Kidney (tissue), 14 donors: ENCODE data around the gene TSC22D3. TPM values are rescaled to one million over a fixed set of nuclear protein-coding genes. Genes with fewer than 3 reads are reported as not detected.

Experiments used
- DNase-seq, 5 donors: peaks; one replicate each; pipeline ENCODE4 v3.0.0-alpha.2; 2013 to 2020
- FAIRE-seq: peaks from 2 replicates; lab custom pipeline; 2012; peaks lifted over from hg19 to GRCh38; lab: Jason Lieb, UNC
- H3K27ac ChIP-seq, 2 donors: one replicate each; pipeline ENCODE4 v1.7.0; 2013; ENCODE audit warnings: low read depth in 2 of 2, low read length in 2 of 2, inconsistent platforms in 1 of 2
- H3K27me3 ChIP-seq: one replicate; pipeline ENCODE4 v1.7.1; 2013; ENCODE audit warnings: low read length, inconsistent platforms; ENCODE audit not compliant: control insufficient read depth, insufficient read depth
- H3K36me3 ChIP-seq, 3 donors: one replicate each; pipeline versions ENCODE4 v1.7.0 to v1.7.1; 2013; ENCODE audit warnings: low read length in 3 of 3, control low read depth in 1 of 3, inconsistent platforms in 1 of 3; ENCODE audit not compliant: insufficient read depth in 3 of 3, control insufficient read depth in 2 of 3
- H3K4me1 ChIP-seq, 3 donors: one replicate each; pipeline versions ENCODE4 v1.7.0 to v1.7.1; 2013; ENCODE audit warnings: low read length in 3 of 3, inconsistent platforms in 1 of 3, low read depth in 1 of 3; ENCODE audit not compliant: control insufficient read depth in 2 of 3, insufficient read depth in 2 of 3
- H3K4me3 ChIP-seq, 3 donors: one replicate each; pipeline versions ENCODE4 v1.7.0 to v1.8.1; 2013; ENCODE audit warnings: low read length in 3 of 3, control low read depth in 1 of 3, inconsistent platforms in 1 of 3
- H3K9ac ChIP-seq, 3 donors: one replicate each; pipeline versions ENCODE4 v1.7.0 to v1.7.1; 2013; ENCODE audit warnings: low read length in 3 of 3, control low read depth in 1 of 3, inconsistent platforms in 1 of 3
- H3K9me3 ChIP-seq, 3 donors: one replicate each; pipeline versions ENCODE4 v1.7.0 to v1.7.1; 2013; ENCODE audit warnings: low read length in 3 of 3, control low read depth in 1 of 3, inconsistent platforms in 1 of 3; ENCODE audit not compliant: control insufficient read depth in 2 of 3, insufficient read depth in 1 of 3
- CTCF ChIP-seq: IDR thresholded peaks from 3 replicates; pipeline ENCODE4 v1.5.1; 2012; ENCODE audit warnings: mild to moderate bottlenecking, moderate library complexity, borderline replicate concordance; ENCODE audit not compliant: insufficient read depth; ENCODE audit errors: extremely low read depth
- intact Hi-C: fragments of 100-400 bp; cut with DNase I; formaldehyde crosslinking; loops from one replicate; pipeline ENCODE4 v1.11.1; 2022
- polyA plus RNA-seq: library from polyadenylated mRNA; stranded (reverse); fragments of 350-450 nt; fragmentation: Illumina TruSeq; extraction: RNeasy Lipid Tissue Mini Kit (QIAGEN cat#74804); gene quantifications from one replicate; pipeline ENCODE4 v1.2.3, GENCODE V29; 2014; ENCODE audit warnings: low read depth, low replicate concordance; ENCODE audit not compliant: insufficient read depth
- total RNA-seq: library from RNA; stranded (reverse); fragmentation: NEBNext Ultra II Directional; extraction: Animal tissue kit (Norgen Biotek cat#: 25700); gene quantifications from one replicate; pipeline ENCODE4 v1.2.1, GENCODE V29; 2021
- donor health status: control.
- donor health status: control.
- donor health status: control.
- donor health status: control.
- donor health status: control.
- donor health status: DM: yes; HTN: yes; CAD: no.
- donor health status: Normal renal cell carcinoma (clear cell type).

The TSC22D3 gene
- total and polyA plus RNA-seq, 2 donors from 2014 or later = 160 to 320 TPM

- FAIRE-seq = no peak
Measured at GRCh38 chrX:107699616-107700015, 76.0 kb downstream of the TSC22D3 start.

GRCh38 chrX:107691024-107691448 is 84.6 kb downstream of the TSC22D3 start:
- no peak for DNase-seq
- Histone ChIP-seq H3K27ac (no peak overlapping the region), H3K27me3 (no peaks in the 10 kb centered on the region), H3K4me1 (peaks cover 0 to 13% (median 6%) of the 10 kb centered on the region in 3 donors), H3K9me3 (no peaks in the 10 kb centered on the region), H3K36me3 (no peaks in the 10 kb centered on the region), H3K9ac (no peak overlapping the region), H3K4me3 (no peak overlapping the region)
- no peak for TF ChIP-seq CTCF
- intact Hi-C loops = no loop called here
- FAIRE-seq = no peak

More at GRCh38 chrX:107699616-107700015, 76.0 kb downstream of the TSC22D3 start:
- intact Hi-C loops = no loop called here
- Histone ChIP-seq H3K9me3 (no peaks in the 10 kb centered on the region), H3K27ac (peak overlapping the region; percentile 1 to 69), H3K4me3 (no peak overlapping the region), H3K9ac (no peak overlapping the region), H3K27me3 (no peaks in the 10 kb centered on the region), H3K4me1 (peaks cover 0 to 11% (median 8%) of the 10 kb centered on the region in 3 donors), H3K36me3 (no peaks in the 10 kb centered on the region)
- no peak for DNase-seq
- no peak for TF ChIP-seq CTCF

GRCh38 chrX:107687445-107687844 is 88.1 kb downstream of the TSC22D3 start:
- Histone ChIP-seq H3K36me3 (no peaks in the 10 kb centered on the region), H3K9ac (no peak overlapping the region), H3K9me3 (no peaks in the 10 kb centered on the region), H3K27me3 (no peaks in the 10 kb centered on the region), H3K4me1 (peaks cover 0 to 34% (median 32%) of the 10 kb centered on the region in 3 donors), H3K27ac (no peak overlapping the region), H3K4me3 (no peak overlapping the region)
- intact Hi-C loops = no loop called here
- no peak for TF ChIP-seq CTCF
- DNase-seq = no peak
- no peak for FAIRE-seq

GRCh38 chrX:107686792-107687191 is 88.8 kb downstream of the TSC22D3 start:
- Histone ChIP-seq H3K4me3 (no peak overlapping the region), H3K4me1 (peaks cover 0 to 34% (median 32%) of the 10 kb centered on the region in 3 donors), H3K9ac (no peak overlapping the region), H3K9me3 (no peaks in the 10 kb centered on the region), H3K27me3 (no peaks in the 10 kb centered on the region), H3K27ac (peak overlapping the region; percentile 43 to 73), H3K36me3 (no peaks in the 10 kb centered on the region)
- intact Hi-C loops = no loop called here
- no peak for TF ChIP-seq CTCF
- FAIRE-seq (peak; percentile 45), DNase-seq (peak in 3 of 5 donors; percentile 63 to 80 (median 75))
